GM19025 (cell line): ENCODE data around the gene LRBA.
"Not testable (repeated sequence)": the region's sequence is repeated elsewhere in the genome, so short reads cannot be mapped to it uniquely, and the experiment has no call there.

Experiments
- ATAC-seq: cut with Tn5 transposase; IDR thresholded peaks from one replicate; pipeline ENCODE4 v1.9.1; 2021; ENCODE audit warnings: mild to moderate bottlenecking, low read depth, moderate library complexity; ENCODE audit not compliant: unreplicated experiment

LRBA gene

GRCh38 chr4:150390531-150390910 lies 624.6 kb downstream of the LRBA start:
- ATAC-seq, result no peak

GRCh38 chr4:150389896-150390530 lies 625.1 kb downstream of the LRBA start:
- no peak for ATAC-seq

- no peak for ATAC-seq
Measured at GRCh38 chr4:150387981-150388380, 627.1 kb downstream of the LRBA start.

GRCh38 chr4:150386415-150386814 lies 628.7 kb downstream of the LRBA start:
- ATAC-seq, result not testable (repeated sequence)

GRCh38 chr4:150385606-150386005 lies 629.5 kb downstream of the LRBA start:
- ATAC-seq, result no peak

- no peak for ATAC-seq
Measured at GRCh38 chr4:150384249-150384648, 630.8 kb downstream of the LRBA start.

- ATAC-seq, result no peak
Measured at GRCh38 chr4:150382028-150382427, 633.1 kb downstream of the LRBA start.

GRCh38 chr4:150381609-150382008 lies 633.5 kb downstream of the LRBA start:
- ATAC-seq, result no peak

GRCh38 chr4:150381036-150381435 lies 634.0 kb downstream of the LRBA start:
- ATAC-seq, result no peak

GRCh38 chr4:150379454-150379853 lies 635.6 kb downstream of the LRBA start:
- no peak for ATAC-seq

- ATAC-seq, result no peak
Measured at GRCh38 chr4:150375025-150375424, 640.1 kb downstream of the LRBA start.

GRCh38 chr4:150371869-150372268 lies 643.2 kb downstream of the LRBA start:
- ATAC-seq, result no peak

- no peak for ATAC-seq
Measured at GRCh38 chr4:150369434-150370380, 645.4 kb downstream of the LRBA start.

- no peak for ATAC-seq
Measured at GRCh38 chr4:150368667-150369066, 646.4 kb downstream of the LRBA start.

GRCh38 chr4:150367326-150367725 lies 647.8 kb downstream of the LRBA start:
- ATAC-seq, result no peak

- peak; percentile 72 for ATAC-seq
Measured at GRCh38 chr4:150366487-150366999, 648.5 kb downstream of the LRBA start.

GRCh38 chr4:150363721-150364688 lies 651.1 kb downstream of the LRBA start:
- ATAC-seq, result no peak

- no peak for ATAC-seq
Measured at GRCh38 chr4:150358691-150359090, 656.4 kb downstream of the LRBA start.

GRCh38 chr4:150357829-150358228 lies 657.3 kb downstream of the LRBA start:
- no peak for ATAC-seq

- no peak for ATAC-seq
Measured at GRCh38 chr4:150355858-150356455, 659.1 kb downstream of the LRBA start.
